ENCODE measurements around the gene NFIB.

The NFIB gene

GRCh38 chr9:14318934-14319580 lies 5.1 kb upstream of the NFIB start:
- DNase-seq (ENCODE audit: low spot score) = no peak

GRCh38 chr9:14318361-14318760 lies 4.4 kb upstream of the NFIB start:
- DNase-seq (ENCODE audit: low spot score) = no peak

GRCh38 chr9:14317667-14318320 lies 3.9 kb upstream of the NFIB start:
- DNase-seq (ENCODE audit: low spot score) = no peak

GRCh38 chr9:14316602-14317300 lies 2.8 kb upstream of the NFIB start:
- DNase-seq (ENCODE audit: low spot score) = no peak

GRCh38 chr9:14315875-14316601 lies 2.1 kb upstream of the NFIB start:
- peak; percentile 59 for DNase-seq (ENCODE audit: low spot score)

- DNase-seq (ENCODE audit: low spot score) = peak; percentile 76
These were observed 1.3 kb upstream of the NFIB start for GRCh38 chr9:14314929-14315874.

- DNase-seq (ENCODE audit: low spot score) = no peak
These were observed 535 bp upstream of the NFIB start for GRCh38 chr9:14314424-14314928.

- peak; percentile 58 for DNase-seq (ENCODE audit: low spot score)
These were observed 482 bp downstream of the NFIB start for GRCh38 chr9:14313378-14313940.

GRCh38 chr9:14312719-14313377 lies 1.1 kb downstream of the NFIB start:
- DNase-seq (ENCODE audit: low spot score) = peak; percentile 55

GRCh38 chr9:14311956-14312685 lies 1.8 kb downstream of the NFIB start:
- DNase-seq (ENCODE audit: low spot score) = no peak

- DNase-seq (ENCODE audit: low spot score) = no peak
These were observed 2.6 kb downstream of the NFIB start for GRCh38 chr9:14311171-14311949.

GRCh38 chr9:14310311-14310710 lies 3.6 kb downstream of the NFIB start:
- no peak for DNase-seq (ENCODE audit: low spot score)

- DNase-seq (ENCODE audit: low spot score) = no peak
These were observed 4.5 kb downstream of the NFIB start for GRCh38 chr9:14309403-14309802.

GRCh38 chr9:14308853-14309145 lies 5.1 kb downstream of the NFIB start:
- DNase-seq (ENCODE audit: low spot score) = no peak

GRCh38 chr9:14307989-14308852 lies 5.7 kb downstream of the NFIB start:
- no peak for DNase-seq (ENCODE audit: low spot score)

GRCh38 chr9:14306672-14307660 lies 7.0 kb downstream of the NFIB start:
- no peak for DNase-seq (ENCODE audit: low spot score)

- DNase-seq (ENCODE audit: low spot score) = no peak
These were observed 7.8 kb downstream of the NFIB start for GRCh38 chr9:14306188-14306587.
